AG09309 (cell line): ENCODE results near the gene AQP12B.
"Not testable (repeated sequence)": the region's sequence is repeated elsewhere in the genome, so short reads cannot be mapped to it uniquely, and the experiment has no call there.

Experiments
- DNase-seq: peaks from one replicate; pipeline ENCODE4 v3.0.0-alpha.2; 2010; ENCODE audit warnings: low read depth
- H3K4me3 ChIP-seq: 2 replicates; pipeline ENCODE4 v1.5.1; 2011; ENCODE audit warnings: mild to moderate bottlenecking, low read depth, low read length, moderate library complexity; ENCODE audit not compliant: control insufficient read depth
- CTCF ChIP-seq: IDR thresholded peaks from 2 replicates; pipeline ENCODE4 v1.5.1; 2011; ENCODE audit warnings: mild to moderate bottlenecking, low read depth, low read length, inconsistent platforms; ENCODE audit not compliant: insufficient read depth, control insufficient read depth; ENCODE audit errors: missing control alignments

Gene AQP12B

GRCh38 chr2:240663546-240664190 is 19.0 kb downstream of the AQP12B start:
- H3K4me3 ChIP-seq: no peak overlapping the region
- DNase-seq: no peak
- no peak for TF ChIP-seq CTCF

GRCh38 chr2:240662681-240663080 is 20.0 kb downstream of the AQP12B start:
- no peak for TF ChIP-seq CTCF
- no peak for DNase-seq

GRCh38 chr2:240659883-240660282 is 22.8 kb downstream of the AQP12B start:
- not testable (repeated sequence) for H3K4me3 ChIP-seq, DNase-seq

More at GRCh38 chr2:240662681-240663080, 20.0 kb downstream of the AQP12B start:
- no peak overlapping the region for H3K4me3 ChIP-seq

GRCh38 chr2:240655931-240656886 is 26.5 kb downstream of the AQP12B start:
- DNase-seq: no peak
- no peak for TF ChIP-seq CTCF
- H3K4me3 ChIP-seq: no peak overlapping the region

- no peak for DNase-seq
- H3K4me3 ChIP-seq: no peak overlapping the region
- no peak for TF ChIP-seq CTCF
Observed at GRCh38 chr2:240651185-240651584, 31.5 kb downstream of the AQP12B start.

GRCh38 chr2:240650254-240650965 is 32.3 kb downstream of the AQP12B start:
- TF ChIP-seq CTCF: no peak
- DNase-seq: no peak
- H3K4me3 ChIP-seq: no peak overlapping the region
